NOMO-1 treated with dmso at 0.1 percent for 144 hours (cell line): ENCODE results near the gene FGFRL1.
"Not testable (repeated sequence)": the region's sequence is repeated elsewhere in the genome, so short reads cannot be mapped to it uniquely, and the experiment has no call there.

ENCODE experiments used
- DNase-seq: peaks from one replicate; lab custom pipeline; 2025; ENCODE audit not compliant: unreplicated experiment; lab: John Stamatoyannopoulos, UW

FGFRL1 gene

GRCh38 chr4:1048773-1049590 is 37.6 kb downstream of the FGFRL1 start:
- DNase-seq, result peak; percentile 33

- no peak for DNase-seq
Measured at GRCh38 chr4:1049591-1049905, 38.1 kb downstream of the FGFRL1 start.

- no peak for DNase-seq
Measured at GRCh38 chr4:1050486-1051213, 39.2 kb downstream of the FGFRL1 start.

GRCh38 chr4:1051472-1051871 is 40.0 kb downstream of the FGFRL1 start:
- DNase-seq, result no peak

- no peak for DNase-seq
Measured at GRCh38 chr4:1052231-1052671, 40.8 kb downstream of the FGFRL1 start.

DNA sequence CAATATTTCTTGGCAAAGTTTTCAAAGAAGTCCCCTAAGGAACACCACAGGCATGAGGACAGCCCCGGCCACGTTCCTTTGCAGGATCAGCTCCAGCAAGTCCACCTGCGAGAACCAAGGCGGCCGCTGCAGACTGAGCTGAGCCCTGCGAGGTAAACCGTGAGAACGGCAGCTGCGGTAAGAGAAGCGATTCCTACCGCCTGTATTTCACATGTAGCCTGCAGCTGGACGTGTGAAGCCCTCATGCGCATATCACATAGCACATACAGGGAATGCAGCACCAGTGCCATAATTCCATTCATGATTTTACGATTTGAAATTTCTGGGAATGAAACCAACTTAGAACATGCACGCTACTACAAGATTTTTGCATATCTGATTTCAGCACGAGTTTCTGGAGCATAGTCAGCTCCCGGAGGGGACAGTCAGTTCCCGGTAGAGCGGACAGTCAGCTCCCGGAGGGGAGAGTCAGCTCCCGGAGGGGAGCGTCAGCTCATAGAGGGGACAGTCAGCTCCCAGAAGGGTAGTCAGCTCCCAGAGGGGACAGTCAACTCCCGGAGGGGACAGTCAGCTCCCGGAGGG is 41.7 kb downstream of the FGFRL1 start:
- DNase-seq, result no peak

DNA sequence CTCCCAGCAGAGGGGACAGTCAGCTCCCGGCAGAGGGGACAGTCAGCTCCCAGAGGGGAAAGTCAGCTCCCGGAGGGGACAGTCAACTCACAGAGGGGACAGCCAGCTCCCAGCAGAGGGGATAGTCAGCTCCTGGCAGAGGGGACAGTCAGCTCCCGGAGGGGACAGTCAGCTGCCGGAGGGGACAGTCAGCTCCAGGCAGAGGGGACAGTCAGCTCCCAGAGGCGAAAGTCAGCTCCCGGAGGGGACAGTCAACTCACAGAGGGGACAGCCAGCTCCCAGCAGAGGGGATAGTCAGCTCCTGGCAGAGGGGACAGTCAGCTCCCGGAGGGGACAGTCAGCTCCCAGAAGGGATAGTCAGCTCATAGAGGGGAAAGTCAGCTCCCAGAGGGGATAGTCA is 42.5 kb downstream of the FGFRL1 start:
- not testable (repeated sequence) for DNase-seq

GRCh38 chr4:1054696-1055242 is 43.3 kb downstream of the FGFRL1 start:
- not testable (repeated sequence) for DNase-seq

DNA sequence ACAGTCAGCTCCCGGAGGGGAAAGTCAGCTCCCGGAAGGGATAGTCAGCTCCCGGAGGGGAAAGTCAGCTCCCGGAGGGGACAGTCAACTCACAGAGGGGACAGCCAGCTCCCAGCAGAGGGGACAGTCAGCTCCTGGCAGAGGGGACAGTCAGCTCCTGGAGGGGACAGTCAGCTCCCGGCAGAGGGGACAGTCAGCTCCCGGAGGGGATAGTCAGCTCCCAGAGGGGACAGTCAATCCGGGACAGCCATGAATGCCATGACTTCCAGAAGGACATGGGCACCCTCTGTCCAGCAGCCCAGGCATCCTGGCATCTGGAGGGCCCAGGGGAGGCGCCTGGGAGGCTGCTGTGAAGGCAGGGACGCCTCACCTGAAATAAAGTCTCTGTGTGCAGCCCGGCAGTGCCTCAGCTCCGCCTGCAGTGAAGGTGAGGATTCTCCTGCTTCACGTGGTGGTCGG is 43.8 kb downstream of the FGFRL1 start:
- not testable (repeated sequence) for DNase-seq

DNA sequence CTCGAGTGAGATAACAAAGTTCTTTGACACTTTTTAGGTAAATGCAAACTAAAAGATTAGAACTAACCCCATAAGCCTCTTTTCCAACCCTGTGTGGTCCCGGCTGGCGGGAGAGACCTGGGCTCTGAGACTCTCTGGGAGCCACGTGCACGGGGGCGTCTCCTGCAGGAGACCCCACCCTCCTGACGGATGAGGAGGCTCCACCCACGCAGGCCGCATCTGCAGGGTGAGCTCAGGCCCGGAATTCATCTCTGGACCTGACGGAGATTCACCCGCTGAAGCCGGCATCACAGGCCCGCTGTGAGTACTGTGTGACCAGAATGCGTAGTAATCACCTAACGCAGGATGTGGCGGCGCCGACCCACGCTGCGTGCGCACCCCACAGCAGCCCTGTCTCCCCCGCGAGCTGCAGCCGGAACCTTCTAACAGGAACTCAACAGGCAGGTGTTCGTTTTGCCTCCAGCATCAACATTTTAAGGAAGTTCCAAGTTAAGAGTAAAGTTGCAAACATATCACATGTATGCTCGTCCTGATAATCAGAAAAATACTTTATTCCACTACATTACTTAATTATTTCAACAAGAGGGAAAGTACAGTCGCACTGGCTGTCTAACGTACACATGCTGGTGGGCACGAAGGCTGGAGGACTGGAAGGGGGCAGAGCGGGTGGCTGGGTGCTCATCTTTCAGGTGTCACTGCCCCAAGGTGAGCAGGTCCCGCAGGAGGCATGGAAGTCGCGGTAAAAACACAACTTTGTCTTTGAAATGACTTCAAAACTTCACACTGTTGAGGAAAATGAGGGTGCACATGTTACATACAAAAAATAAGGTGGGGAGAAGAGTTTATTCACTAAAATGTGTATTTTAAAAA is 44.5 kb downstream of the FGFRL1 start:
- peak; percentile 47 for DNase-seq

DNA sequence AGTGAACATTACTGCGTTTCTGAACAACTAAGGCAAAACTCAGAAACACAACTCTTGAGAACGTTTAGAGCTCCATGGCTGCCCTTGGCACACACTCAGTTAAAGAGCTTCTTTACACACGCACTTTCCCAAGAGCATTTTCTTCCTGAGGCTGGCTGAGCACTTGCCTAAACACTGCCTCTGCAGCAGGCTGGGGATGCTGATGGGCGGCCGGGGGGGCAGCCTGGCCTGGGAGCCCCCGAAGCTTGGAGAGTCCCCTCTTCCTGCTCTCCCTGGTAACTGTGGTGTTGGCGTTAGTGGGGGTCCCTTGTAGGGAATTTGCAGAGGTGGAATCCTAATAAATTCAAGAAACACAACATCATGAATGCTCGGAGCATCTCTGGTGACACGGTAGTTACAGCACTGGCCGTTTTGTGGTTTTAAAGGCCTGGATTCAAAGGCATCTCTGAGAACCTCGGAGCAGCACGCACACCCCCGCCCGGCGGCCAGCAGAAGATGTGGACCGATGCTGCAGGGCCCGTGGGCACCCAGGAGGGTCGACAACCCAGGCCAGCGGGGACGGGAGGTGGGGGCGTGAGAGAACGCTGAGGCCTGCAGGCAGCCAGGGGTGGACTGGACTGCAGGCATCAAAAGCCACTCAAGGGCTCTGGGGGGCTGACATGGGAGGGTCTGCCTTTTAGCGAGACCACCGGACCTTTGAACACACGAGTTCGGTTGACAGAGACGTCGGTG is 45.4 kb downstream of the FGFRL1 start:
- no peak for DNase-seq

DNA sequence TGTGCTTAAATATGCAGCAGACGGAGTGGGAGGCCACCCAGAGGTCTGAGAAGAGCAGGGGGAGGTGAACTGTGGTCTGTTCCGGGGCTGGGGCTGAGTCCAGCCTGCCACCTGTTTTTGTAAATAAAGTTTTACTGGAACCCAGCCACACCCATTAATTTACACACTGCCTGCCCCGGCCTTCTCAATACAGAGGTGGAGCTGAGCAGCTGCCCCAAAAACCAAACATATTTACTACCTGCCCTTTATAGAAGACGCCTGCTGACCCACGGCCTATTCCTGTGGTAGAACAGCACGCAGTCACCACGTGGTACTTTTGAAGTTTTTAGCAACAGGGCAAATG is 45.9 kb downstream of the FGFRL1 start:
- no peak for DNase-seq

DNA sequence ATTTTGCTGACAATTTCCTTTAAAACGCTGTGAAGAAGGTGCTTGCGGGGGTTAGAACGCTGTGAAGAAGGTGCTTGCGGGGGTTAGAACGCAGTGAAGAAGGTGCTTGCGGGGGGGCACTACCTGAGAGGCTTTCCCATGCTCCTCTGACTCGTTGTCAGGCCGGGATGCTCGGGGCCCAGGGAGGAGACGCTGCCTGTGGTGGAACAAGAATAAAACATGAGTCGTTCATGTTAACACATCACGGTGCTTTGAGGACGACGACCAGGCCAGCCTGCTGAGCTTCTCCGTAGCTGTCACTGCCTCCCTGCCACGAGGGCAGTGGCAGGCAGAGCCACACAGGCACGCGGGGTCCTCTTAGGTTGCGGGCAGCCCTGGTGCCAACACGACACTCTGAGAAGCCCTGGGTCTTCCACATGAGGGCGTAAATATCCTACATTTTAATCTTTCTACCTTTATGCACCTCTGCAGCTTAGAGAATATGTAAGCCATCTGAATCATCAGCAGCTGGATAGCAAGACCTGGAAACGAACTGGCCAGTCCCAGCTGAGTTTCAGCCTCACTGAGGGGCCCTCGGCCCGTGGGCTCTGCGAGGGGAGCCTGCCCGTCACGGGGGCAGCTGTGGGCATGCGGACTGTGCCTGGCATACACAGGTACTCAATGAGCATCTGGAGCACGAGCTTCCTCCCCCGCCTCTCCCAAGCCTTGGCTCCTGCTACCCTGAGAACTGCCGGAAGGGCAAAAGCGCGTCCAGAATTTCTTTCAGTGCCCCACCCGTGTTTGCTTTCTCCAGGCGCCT is 47.0 kb downstream of the FGFRL1 start:
- DNase-seq, result no peak

DNA sequence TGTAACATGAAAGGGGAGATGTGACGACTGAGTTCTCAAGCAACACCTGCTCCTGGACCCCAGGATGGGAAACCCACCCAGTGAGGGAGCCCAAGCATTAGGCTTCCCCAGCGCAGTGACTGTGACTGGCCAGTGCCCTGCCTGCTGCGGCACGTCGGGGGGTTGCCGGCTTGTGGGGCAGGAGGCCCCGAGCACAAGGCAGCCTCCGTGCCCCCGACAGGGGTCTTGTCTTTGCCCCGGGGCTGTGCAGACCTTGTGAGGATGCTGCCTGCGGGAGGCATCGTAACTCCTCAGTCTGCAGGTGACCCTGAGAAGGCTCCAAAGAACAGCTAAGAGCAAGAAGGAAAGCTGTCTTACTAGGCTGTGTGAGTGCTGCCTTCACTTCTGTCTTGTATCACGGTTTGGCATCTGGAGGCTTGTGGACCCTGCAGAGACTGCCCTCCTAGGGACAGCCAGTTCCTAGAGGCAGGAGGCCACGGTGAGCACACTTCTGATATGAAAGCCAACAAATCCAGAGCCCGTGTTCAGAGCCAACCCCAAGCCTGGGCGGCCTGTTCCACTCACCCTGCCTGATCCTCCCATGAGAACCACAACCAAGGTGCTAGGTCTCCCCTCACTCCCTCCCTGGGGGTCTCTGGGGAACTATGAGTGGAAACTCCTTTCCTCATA is 47.7 kb downstream of the FGFRL1 start:
- no peak for DNase-seq

- DNase-seq, result no peak
Measured at GRCh38 chr4:1060121-1060520, 48.7 kb downstream of the FGFRL1 start.

- DNase-seq, result no peak
Measured at GRCh38 chr4:1060621-1061020, 49.2 kb downstream of the FGFRL1 start.

DNA sequence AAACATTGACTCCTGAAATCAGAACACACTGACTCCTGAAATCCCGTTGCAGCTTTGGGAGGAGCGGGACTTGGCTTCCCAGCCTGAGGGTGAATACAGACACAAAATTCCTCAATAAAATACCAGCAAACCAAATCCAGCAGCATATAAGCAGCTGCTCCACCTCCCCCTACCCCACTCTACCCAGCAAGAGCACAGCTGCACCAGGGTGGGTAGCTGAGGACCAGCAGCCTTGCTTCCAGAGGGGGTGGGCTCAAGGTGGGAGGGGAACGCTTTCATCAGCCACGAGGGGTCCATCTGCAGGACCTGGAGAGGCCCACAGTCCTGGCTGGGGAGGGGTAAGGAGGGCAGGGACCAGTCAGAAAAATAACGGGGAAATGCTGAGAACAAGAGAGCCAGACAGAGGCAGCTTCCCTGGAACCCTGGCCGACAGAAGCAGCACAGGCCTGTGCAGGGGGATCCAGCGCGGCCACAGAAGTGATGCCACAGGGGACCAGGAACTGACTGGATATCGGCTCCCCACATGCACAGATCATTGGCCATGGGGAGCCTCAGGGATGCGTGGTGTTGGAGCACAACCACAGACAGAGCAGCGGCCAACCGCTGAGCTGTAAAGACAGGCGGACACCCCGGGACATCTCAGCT is 49.8 kb downstream of the FGFRL1 start:
- DNase-seq, result no peak

DNA sequence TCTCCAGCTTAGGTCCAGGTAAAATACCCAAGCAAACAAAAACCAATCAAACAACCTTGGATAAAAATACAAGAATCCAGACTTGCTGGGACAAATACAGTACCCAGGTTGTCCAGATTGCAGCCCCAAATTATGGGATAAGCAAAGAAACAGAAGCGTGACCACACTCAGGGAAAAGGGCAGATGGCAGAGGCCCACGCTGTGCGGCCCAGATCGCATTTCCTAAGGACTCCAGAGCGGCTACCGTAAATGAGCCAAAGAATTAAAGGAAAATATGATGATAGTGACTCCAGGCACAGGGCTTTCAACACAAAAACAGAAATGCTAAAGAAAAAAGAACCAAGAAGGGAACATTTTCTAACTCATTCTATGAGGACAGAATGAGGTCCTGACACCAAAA is 50.3 kb downstream of the FGFRL1 start:
- no peak for DNase-seq
